NCI-H2196 (cell line): Measurements from ENCODE around the gene ADGRV1.
"Not testable (repeated sequence)": the region's sequence is repeated elsewhere in the genome, so short reads cannot be mapped to it uniquely, and the experiment has no call there.

ENCODE experiments used
- DNase-seq: peaks from one replicate; lab custom pipeline; 2025; ENCODE audit not compliant: unreplicated experiment; lab: John Stamatoyannopoulos, UW

Gene ADGRV1

DNA sequence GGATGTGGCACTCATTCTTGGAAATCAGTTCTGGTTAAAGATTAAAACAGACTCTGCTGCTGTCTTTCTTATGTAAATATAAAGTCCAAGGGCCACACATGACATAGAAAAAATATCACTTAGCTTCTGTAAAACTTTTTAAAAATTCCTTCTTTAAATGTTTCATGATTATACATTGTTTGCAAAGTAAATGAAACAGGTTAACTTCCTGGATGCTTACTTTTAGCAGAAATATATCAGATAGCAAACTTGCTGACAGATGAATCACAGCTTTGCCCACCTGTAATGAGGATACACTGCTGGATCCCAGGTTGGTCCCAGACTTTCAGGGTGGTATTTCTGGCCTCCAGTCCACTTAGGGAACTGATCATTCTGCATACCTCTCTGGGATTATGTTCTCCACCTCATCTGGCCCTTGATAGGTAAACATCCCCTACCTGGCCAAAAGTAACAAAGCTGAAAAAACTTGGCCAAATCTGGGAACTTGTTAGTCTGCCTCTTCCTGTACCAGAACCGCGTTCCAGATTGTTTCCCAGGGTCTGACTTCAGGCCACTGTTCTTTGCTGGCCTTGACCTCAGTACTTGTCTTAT lies 340.5 kb downstream of the ADGRV1 start:
- no peak for DNase-seq

DNA sequence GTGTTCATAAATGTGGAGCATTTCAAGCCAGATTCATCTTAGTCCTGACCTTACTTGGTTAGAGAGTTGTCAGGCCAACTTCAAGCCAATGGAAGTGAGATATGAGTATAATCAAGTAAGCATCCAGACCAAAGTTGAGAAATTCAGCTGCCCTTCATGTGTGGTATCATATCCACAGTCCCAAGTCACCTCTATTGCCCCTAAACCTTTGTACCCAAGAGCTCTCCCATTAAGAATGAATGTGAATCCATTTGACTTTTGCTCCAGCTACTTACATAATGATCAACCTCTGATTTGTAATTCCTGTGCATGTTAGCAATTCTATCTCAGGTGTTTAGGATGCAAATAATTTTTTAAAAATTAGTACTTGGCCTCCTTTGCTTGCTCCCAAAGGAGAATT lies 342.7 kb downstream of the ADGRV1 start:
- no peak for DNase-seq

DNA sequence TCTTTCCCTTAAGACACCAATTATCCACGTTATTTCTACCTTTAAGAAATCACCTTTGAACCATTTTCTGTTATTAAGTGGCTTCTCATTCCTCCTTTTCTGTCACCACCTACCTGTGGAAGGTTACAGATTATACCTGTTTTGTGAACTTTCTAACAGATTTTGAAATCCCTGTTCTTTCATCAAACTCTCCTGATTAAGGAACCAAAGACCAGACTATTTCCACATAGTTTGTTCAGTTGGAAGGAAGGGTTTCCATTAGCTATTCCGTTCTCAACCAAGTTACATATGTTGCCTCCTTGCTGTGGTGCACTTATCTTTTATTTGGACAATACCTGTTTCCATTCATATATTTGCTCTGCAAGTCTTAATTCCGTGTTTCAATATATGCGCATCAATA lies 343.6 kb downstream of the ADGRV1 start:
- no peak for DNase-seq

DNA sequence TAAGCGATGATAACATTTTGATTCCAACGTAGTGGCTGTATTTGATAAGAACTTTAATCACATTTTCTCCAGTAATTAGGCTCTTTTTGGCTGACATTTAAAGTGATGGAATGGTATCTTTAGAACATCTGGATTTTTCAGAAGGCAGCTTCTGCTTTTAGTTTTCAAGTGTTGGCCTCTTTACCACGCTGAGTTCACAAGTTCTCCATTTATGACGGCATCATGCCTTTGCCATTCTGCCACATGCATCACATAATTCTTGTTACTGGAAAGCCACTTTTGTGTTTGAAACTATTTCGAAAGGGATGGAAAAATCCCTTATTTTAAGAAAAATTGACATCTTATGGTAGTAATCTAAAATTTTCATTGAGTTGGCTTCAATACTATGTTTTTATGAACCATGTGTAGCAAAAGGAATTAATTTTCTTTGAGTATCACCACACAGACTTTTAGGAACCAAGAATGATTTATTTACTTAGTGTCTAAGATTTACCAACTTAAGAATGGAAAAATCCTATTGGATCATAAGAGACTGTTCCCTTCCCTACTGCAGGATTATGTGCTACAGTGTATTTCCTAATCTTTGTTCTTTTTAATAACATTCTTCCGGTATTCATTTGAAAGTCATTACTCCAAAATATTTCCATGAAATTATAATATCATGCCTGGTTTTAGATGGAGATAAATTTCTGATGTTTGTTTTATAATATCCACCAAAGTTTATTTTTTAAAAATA lies 344.2 kb downstream of the ADGRV1 start:
- DNase-seq: no peak

GRCh38 chr5:90909101-90909503 lies 350.5 kb downstream of the ADGRV1 start:
- DNase-seq: no peak

DNA sequence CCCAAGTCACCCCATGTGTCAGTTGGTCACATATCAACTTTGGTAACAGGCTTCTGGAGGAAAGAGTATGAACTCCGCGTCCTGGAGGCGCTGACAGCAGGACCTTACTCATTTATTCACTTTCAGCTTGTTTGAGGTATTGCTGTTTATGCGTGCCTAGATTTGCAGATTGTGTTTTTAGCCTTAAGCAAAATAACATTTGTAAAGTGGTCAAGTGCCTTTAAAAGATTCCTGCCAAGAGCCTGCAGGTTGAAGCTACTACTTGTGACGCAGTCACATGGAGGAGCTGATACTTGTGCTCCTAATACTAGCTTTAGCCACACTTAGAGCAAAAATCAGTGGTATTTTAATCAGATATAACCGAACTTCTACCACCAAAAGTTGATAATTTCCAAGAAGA lies 351.3 kb downstream of the ADGRV1 start:
- DNase-seq: no peak

GRCh38 chr5:90911169-90911568 lies 352.6 kb downstream of the ADGRV1 start:
- no peak for DNase-seq

- no peak for DNase-seq
Measured at GRCh38 chr5:90912476-90912875, 353.9 kb downstream of the ADGRV1 start.

GRCh38 chr5:90915393-90915792 lies 356.8 kb downstream of the ADGRV1 start:
- no peak for DNase-seq

- no peak for DNase-seq
Measured at GRCh38 chr5:90916947-90917800, 358.6 kb downstream of the ADGRV1 start.

GRCh38 chr5:90917928-90918668 lies 359.5 kb downstream of the ADGRV1 start:
- DNase-seq: no peak

GRCh38 chr5:90921418-90921973 lies 362.9 kb downstream of the ADGRV1 start:
- no peak for DNase-seq

DNA sequence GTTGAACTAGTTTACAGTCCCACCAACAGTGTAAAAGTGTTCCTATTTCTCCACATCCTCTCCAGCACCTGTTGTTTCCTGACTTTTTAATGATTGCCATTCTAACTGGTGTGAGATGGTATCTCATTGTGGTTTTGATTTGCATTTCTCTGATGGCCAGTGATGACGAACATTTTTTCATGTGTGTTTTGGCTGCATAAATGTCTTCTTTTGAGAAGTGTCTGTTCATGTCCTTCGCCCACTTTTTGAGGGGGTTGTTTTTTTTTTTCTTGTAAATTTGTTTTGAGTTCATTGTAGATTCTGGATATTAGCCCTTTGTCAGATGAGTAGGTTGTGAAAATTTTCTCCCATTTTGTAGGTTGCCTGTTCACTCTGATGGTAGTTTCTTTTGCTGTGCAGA lies 365.6 kb downstream of the ADGRV1 start:
- DNase-seq: not testable (repeated sequence)

DNA sequence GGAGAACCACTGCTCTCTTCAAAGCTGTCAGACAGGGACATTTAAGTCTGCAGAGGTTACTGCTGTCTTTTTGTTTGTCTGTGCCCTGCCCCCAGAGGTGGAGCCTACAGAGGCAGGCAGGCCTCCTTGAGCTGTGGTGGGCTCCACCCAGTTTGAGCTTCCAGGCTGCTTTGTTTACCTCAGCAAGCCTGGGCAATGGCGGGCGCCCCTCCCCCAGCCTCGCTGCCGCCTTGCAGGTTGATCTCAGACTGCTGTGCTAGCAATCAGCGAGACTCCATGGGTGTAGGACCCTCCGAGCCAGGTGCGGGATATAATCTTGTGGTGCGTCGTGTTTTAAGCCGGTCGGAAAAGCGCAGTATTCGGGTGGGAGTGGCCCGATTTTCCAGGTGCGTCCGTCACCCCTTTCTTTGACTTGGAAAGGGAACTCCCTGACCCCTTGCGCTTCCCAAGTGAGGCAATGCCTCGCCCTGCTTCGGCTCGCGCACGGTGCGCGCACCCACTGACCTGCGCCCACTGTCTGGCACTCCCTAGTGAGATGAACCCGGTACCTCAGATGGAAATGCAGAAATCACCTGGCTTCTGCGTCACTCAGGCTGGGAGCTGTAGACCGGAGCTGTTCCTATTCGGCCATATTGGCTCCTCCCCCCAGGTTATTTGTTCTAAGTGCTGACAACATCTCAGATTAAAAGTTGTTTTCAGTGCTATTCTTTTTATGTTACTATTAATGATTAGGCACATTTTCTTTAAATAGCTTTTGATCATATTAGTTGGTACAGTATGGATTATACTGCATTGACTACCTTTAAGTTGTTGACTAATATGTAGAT lies 370.6 kb downstream of the ADGRV1 start:
- not testable (repeated sequence) for DNase-seq

DNA sequence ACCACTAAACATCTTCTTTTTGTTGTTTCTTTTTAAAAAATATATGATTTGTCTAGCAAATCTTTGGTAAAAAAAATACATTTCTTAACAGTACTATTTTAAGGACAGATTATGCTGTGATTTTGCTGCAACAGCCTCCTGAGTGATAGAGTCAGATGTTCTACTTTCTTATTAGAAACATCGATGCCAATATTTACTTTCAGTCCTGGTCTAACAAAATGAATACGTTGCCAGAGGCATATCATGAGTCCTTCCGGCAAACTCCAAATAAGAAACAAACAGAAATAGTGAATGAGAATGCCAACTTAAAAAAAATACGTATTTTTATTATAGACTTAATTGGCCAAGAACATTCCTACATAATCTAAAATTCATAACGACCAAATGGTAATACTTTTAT lies 371.5 kb downstream of the ADGRV1 start:
- DNase-seq: no peak

DNA sequence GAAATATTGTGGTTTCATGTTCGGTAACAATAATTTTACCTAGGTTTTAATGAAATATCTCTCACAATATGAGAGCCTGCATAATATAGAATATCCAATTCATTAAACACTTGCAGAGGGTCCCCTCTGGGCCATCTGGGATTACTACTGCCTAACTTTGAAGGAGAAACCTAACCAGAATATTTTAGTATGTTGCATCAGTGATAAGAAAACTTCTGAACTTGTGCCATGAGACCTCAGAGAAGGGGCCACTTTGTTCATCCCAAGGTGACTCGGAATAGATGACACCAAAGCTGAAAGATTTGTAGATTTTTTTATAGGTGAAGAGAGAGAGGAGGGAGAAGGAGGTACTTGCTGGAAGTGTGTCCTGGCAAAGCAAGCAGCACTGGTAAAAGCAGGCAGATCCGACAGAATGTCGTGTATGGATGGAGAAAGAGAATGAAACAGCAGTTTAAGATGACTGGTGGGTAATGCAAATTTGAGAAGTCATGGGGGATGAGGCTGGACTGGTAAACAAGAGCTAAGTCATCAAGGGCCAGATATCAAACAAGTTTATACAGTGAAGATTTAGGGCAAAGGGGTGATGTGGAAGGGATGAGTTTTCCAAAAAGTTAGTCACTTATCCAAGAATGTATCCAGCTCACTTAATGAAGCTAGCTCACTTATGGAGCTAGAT lies 372.3 kb downstream of the ADGRV1 start:
- no peak for DNase-seq

GRCh38 chr5:90932052-90932699 lies 373.6 kb downstream of the ADGRV1 start:
- peak; percentile 25 for DNase-seq

DNA sequence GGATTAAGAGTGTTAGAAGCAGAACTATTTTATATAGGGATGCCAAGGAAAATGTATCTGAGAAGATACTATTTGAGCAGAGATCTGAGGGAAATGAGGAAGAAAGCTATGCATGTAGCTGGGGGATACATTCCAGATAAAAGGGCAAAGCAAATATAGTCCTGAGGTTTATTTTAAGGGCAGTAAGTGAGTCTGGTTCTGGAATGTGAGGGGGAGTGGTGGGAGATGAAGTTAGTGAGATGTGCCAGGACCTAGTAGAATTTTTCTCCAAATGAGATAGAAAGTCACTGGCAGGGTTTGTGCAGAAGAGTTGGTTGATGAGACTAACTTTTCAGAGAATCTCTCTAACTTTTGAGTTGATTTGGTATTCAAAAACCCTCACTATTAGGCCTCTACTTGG lies 374.7 kb downstream of the ADGRV1 start:
- no peak for DNase-seq

DNA sequence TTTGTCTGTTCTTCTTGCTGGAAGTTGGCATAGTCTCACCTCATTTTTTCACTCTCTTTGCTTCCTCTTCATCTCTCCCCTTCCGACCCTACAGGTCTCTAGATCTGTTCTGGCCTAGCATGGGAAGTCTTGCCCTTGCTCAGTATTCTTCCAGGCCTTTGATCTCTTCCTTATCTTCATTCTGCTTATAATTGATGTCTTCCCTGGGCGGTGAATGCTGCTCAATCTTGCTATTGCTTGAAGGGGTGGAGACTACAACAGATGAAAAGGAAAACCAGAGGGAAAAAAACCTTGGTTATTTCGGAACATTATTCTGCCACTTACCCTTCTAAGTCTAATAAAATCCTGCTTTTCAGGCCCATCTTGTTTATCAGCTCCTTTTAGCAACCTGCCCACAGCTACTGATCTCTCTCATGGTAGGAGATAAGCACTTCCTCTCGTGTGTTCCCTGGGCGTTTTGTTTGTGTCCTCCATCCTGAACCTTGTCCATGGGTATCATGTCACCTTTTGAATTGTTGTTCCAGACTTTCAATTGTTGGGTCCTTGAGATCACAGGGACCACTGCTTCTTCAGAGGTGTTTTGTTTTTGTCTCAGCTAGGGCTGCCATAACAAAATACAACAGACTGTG lies 375.6 kb downstream of the ADGRV1 start:
- DNase-seq: no peak
